NB4 (cell line): ENCODE measurements around the gene ZNF732.

Experiments used
- MYC ChIP-seq: IDR thresholded peaks from 2 replicates; pipeline ENCODE4 v1.6.1; 2011; ENCODE audit warnings: low read depth, low read length
- TF ChIP-seq, protein P1 (sequence below): IDR thresholded peaks from one replicate; pipeline ENCODE4 v1.5.1; 2012; ENCODE audit warnings: low read depth, low read length

DNA sequence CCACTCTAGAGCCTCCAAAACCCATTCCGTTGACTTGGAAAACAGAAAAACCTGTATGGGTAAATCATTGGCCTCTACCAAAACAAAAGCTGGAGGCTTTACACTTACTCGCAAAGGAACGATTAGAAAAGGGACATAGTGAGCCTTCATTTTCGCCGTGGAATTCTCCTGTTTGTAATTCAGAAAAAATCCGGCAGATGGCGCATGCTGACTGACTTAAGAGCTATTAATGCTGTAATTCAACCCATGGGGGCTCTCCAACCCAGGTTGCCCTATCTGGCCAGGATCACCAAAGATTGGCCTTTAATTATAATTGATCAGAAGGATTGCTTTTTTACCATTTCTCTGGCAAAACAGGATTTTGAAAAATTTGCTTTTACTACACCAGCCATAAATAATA, 60.8 kb downstream of the ZNF732 start:
- TF ChIP-seq MYC = no peak
- TF ChIP-seq, protein P1, sequence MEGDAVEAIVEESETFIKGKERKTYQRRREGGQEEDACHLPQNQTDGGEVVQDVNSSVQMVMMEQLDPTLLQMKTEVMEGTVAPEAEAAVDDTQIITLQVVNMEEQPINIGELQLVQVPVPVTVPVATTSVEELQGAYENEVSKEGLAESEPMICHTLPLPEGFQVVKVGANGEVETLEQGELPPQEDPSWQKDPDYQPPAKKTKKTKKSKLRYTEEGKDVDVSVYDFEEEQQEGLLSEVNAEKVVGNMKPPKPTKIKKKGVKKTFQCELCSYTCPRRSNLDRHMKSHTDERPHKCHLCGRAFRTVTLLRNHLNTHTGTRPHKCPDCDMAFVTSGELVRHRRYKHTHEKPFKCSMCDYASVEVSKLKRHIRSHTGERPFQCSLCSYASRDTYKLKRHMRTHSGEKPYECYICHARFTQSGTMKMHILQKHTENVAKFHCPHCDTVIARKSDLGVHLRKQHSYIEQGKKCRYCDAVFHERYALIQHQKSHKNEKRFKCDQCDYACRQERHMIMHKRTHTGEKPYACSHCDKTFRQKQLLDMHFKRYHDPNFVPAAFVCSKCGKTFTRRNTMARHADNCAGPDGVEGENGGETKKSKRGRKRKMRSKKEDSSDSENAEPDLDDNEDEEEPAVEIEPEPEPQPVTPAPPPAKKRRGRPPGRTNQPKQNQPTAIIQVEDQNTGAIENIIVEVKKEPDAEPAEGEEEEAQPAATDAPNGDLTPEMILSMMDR = peak; percentile 66
